Hematopoietic multipotent progenitor cell treated with erythropoietin and hydrocortisone succinate and interleukin-3 and kit ligand, for 15 days (in vitro differentiated cells): ENCODE results near the gene UPP1.
"Not testable (repeated sequence)": the region's sequence is repeated elsewhere in the genome, so short reads cannot be mapped to it uniquely, and the experiment has no call there.

Experiments
- DNase-seq: peaks from one replicate; pipeline ENCODE4 v3.0.0-alpha.2; 2015; ENCODE audit warnings: low spot score

Gene UPP1

GRCh38 chr7:48111596-48111995 is 22.5 kb downstream of the UPP1 start:
- DNase-seq = no peak

- DNase-seq = no peak
Observed at GRCh38 chr7:48112401-48113165, 23.5 kb downstream of the UPP1 start.

- DNase-seq = no peak
Observed at GRCh38 chr7:48113275-48113674, 24.2 kb downstream of the UPP1 start.

GRCh38 chr7:48114115-48114514 is 25.1 kb downstream of the UPP1 start:
- no peak for DNase-seq

GRCh38 chr7:48114589-48114988 is 25.5 kb downstream of the UPP1 start:
- DNase-seq = no peak

- no peak for DNase-seq
Observed at GRCh38 chr7:48116043-48116442, 27.0 kb downstream of the UPP1 start.

- DNase-seq = no peak
Observed at GRCh38 chr7:48118041-48118440, 29.0 kb downstream of the UPP1 start.

GRCh38 chr7:48120536-48120935 is 31.5 kb downstream of the UPP1 start:
- DNase-seq = not testable (repeated sequence)

GRCh38 chr7:48126037-48126436 is 37.0 kb downstream of the UPP1 start:
- no peak for DNase-seq

- DNase-seq = no peak
Observed at GRCh38 chr7:48130658-48131108, 41.6 kb downstream of the UPP1 start.

- DNase-seq = no peak
Observed at GRCh38 chr7:48132792-48133191, 43.7 kb downstream of the UPP1 start.

- DNase-seq = no peak
Observed at GRCh38 chr7:48139459-48139858, 50.4 kb downstream of the UPP1 start.

GRCh38 chr7:48140001-48140681 is 51.1 kb downstream of the UPP1 start:
- DNase-seq = no peak

- no peak for DNase-seq
Observed at GRCh38 chr7:48141521-48141920, 52.5 kb downstream of the UPP1 start.

- DNase-seq = no peak
Observed at GRCh38 chr7:48144291-48144768, 55.3 kb downstream of the UPP1 start.

GRCh38 chr7:48147078-48147591 is 58.1 kb downstream of the UPP1 start:
- DNase-seq = no peak

- DNase-seq = not testable (repeated sequence)
Observed at GRCh38 chr7:48147690-48148089, 58.6 kb downstream of the UPP1 start.

GRCh38 chr7:48148311-48148710 is 59.2 kb downstream of the UPP1 start:
- no peak for DNase-seq

- DNase-seq = no peak
Observed at GRCh38 chr7:48149058-48149457, 60.0 kb downstream of the UPP1 start.

- DNase-seq = no peak
Observed at GRCh38 chr7:48150086-48150485, 61.0 kb downstream of the UPP1 start.

- DNase-seq = no peak
Observed at GRCh38 chr7:48154792-48155413, 65.8 kb downstream of the UPP1 start.
